ENCODE results near the gene EMP2. TPM values are rescaled to one million over a fixed set of nuclear protein-coding genes. Genes with fewer than 3 reads are reported as not detected.

The EMP2 gene
- total RNA-seq, 1 experiment from 2014 or later = 14.4 TPM

- no peak overlapping the region for H2BK15ac ChIP-seq (ENCODE audit: low read depth, low read length)
- H3K14ac ChIP-seq (ENCODE audit: insufficient read depth, low read length) = no peak overlapping the region
- peaks cover 33% of the 10 kb centered on the region in 2 experiments for H3K9me3 Mint-ChIP-seq
- no peaks in the 10 kb centered on the region for H3K9me3 ChIP-seq (ENCODE audit: control insufficient read depth, low read depth, low read length)
- H3K4me2 ChIP-seq (ENCODE audit: insufficient read depth, insufficient read length, low read length) = no peak overlapping the region
- H2AK5ac ChIP-seq (ENCODE audit: insufficient read length, low read length) = no peak overlapping the region
- H3K79me2 ChIP-seq (ENCODE audit: insufficient read depth, low read length) = peaks cover 3% of the 10 kb centered on the region; the same call in 1 of the 2 replicates
- no peak overlapping the region for H2BK5ac ChIP-seq (ENCODE audit: insufficient read length, low read length)
- H2BK12ac ChIP-seq (ENCODE audit: insufficient read length, low read depth, low read length) = no peak overlapping the region
- no peak overlapping the region for H4K8ac ChIP-seq (replicated peaks; ENCODE audit: insufficient read length, low read depth, low read length)
- no peaks in the 10 kb centered on the region; the same call in 1 of the 2 replicates for H3K27me3 Mint-ChIP-seq (ENCODE audit: low read depth)
- no peak overlapping the region for H3K23ac ChIP-seq (ENCODE audit: insufficient read length, low read depth, low read length)
- H3K4me1 ChIP-seq (ENCODE audit: insufficient read depth, low read length) = no peaks in the 10 kb centered on the region
- H2AFZ ChIP-seq (ENCODE audit: low read length) = no peak overlapping the region
- WGBS (ENCODE audit: extremely low coverage, insufficient read length, low lambda C conversion rate) = no CpG with 5 or more reads among the region's 3 CpGs
- no peaks in the 10 kb centered on the region for H3K23me2 ChIP-seq (ENCODE audit: insufficient read length, low read depth, low read length, poor library complexity, severe bottlenecking)
- no peak overlapping the region for H3K18ac ChIP-seq (ENCODE audit: insufficient read length, low read depth, low read length)
- H4K5ac ChIP-seq (ENCODE audit: insufficient read length, low read depth, low read length) = no peak overlapping the region
- no peak for DNase-seq
- no peak overlapping the region for H3K27ac ChIP-seq (ENCODE audit: insufficient read length, low read depth, low read length)
- H3K79me1 ChIP-seq (ENCODE audit: insufficient read depth, low read depth, low read length, poor library complexity, severe bottlenecking) = no peaks in the 10 kb centered on the region
- H3K27me3 ChIP-seq (ENCODE audit: insufficient read depth, low read length) = no peaks in the 10 kb centered on the region
- H3T11ph ChIP-seq (ENCODE audit: low read length) = no peak overlapping the region
- H3K4me3 Mint-ChIP-seq = no peak overlapping the region
- H3K4me1 Mint-ChIP-seq = no peaks in the 10 kb centered on the region
- H2BK120ac ChIP-seq (ENCODE audit: low read depth, low read length, poor library complexity, severe bottlenecking) = no peak overlapping the region
- H3K27ac Mint-ChIP-seq = no peak overlapping the region; a peak in 1 of 7 replicates
- no peak overlapping the region for H4K91ac ChIP-seq (ENCODE audit: insufficient read length, low read depth, low read length)
- no peak overlapping the region for H3K56ac ChIP-seq (ENCODE audit: insufficient read length, low read depth, low read length)
- H4K20me1 ChIP-seq (ENCODE audit: control insufficient read depth, insufficient read depth, insufficient read length) = no peaks in the 10 kb centered on the region
- H3K9ac ChIP-seq (ENCODE audit: extremely low read depth, insufficient read length, low read length) = no peak overlapping the region
- no peak overlapping the region for H2BK20ac ChIP-seq (ENCODE audit: low read depth, low read length, poor library complexity, severe bottlenecking)
- no peak for TF ChIP-seq CTCF (conservative IDR thresholded peaks at IDR 0.05)
- peaks cover 10 to 28% (median 21%) of the 10 kb centered on the region in 3 experiments for H3K36me3 Mint-ChIP-seq (ENCODE audit: insufficient read depth in 1 of 3, low read depth in 3 of 3)
- no peak overlapping the region for H3K4ac ChIP-seq (ENCODE audit: low read depth, low read length)
Observed at GRCh38 chr16:10561425-10561824, 19.0 kb downstream of the EMP2 start.

Data from H9 (cell line).